Colonic mucosa (tissue), 4 donors: ENCODE data around the gene ARF1. TPM values are rescaled to one million over a fixed set of nuclear protein-coding genes. Genes with fewer than 3 reads are reported as not detected.

Experiments used
- DNase-seq: peaks from one replicate; pipeline ENCODE4 v3.0.0-alpha.2; 2020
- H3K27ac ChIP-seq: fragments of 200-600 bp; one replicate; pipeline ENCODE4 v1.8.0; 2021
- H3K27me3 ChIP-seq: fragments of 200-600 bp; one replicate; pipeline ENCODE4 v1.8.0; 2021
- H3K36me3 ChIP-seq: fragments of 200-600 bp; one replicate; pipeline ENCODE4 v1.8.0; 2021
- H3K4me1 ChIP-seq: fragments of 200-600 bp; one replicate; pipeline ENCODE4 v1.8.0; 2021; ENCODE audit warnings: mild to moderate bottlenecking
- H3K4me3 ChIP-seq: fragments of 200-600 bp; one replicate; pipeline ENCODE4 v1.8.0; 2021
- H3K9ac ChIP-seq, 2 donors: one replicate each; pipeline ENCODE4 v1.7.0; 2013; ENCODE audit warnings: control low read depth in 2 of 2, low read depth in 2 of 2, low read length in 2 of 2
- H3K9me3 ChIP-seq: fragments of 200-600 bp; one replicate; pipeline ENCODE4 v1.8.0; 2021
- intact Hi-C: fragments of 100-400 bp; cut with DNase I; formaldehyde crosslinking; loops from one replicate; pipeline ENCODE4 v1.14.1; 2022
- total RNA-seq, 2 donors: library from RNA; stranded (reverse); fragmentation: NEBNext Ultra II Directional in 1 of 2; extraction: Animal tissue kit (Norgen Biotek cat#: 25700) in 1 of 2; gene quantifications; one replicate each; pipeline ENCODE4 v1.2.1, GENCODE V29; 2021
- TF ChIP-seq, protein P1 (sequence below): fragments of 200-600 bp; IDR thresholded peaks from one replicate; pipeline ENCODE4 v1.8.0; 2022; ENCODE audit warnings: antibody characterized with exemption, mild to moderate bottlenecking
- donor health status: healthy.
- donor health status: DM: no; HTN: no; CAD: no.
- donor health status: DM: no; HTN: no; CAD: no.

The ARF1 gene
- total RNA-seq, 2 donors from 2014 or later: 522 to 586 TPM

DNA sequence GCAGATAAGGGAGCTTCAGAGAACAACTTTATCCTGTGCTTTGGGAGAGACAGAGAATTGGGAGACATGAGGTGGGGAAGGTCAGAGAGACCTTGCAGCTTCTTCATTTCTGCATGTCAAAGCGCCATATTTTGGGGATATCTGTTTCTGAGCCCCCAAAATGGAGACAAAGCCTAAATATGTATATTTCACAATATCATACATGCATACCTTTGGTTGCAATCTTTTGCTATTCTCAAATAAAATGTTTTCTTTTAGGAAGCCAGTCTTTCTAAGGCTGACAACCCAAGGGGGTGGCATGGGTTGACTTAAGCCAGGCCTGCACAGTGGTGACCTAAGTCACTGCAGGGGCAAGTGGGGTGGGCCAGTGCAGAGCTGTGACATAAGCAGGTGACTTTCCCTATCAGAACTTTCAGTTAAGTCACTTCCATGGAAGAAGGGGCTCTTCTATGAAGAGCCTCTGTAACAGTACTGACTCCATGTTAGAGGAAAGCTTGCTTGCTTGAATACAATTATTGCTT is 40.5 kb downstream of the ARF1 start:
- Histone ChIP-seq H3K4me1 (no peaks in the 10 kb centered on the region), H3K36me3 (no peaks in the 10 kb centered on the region), H3K27ac (no peak overlapping the region), H3K9ac (no peak overlapping the region), H3K4me3 (no peak overlapping the region), H3K9me3 (no peaks in the 10 kb centered on the region), H3K27me3 (no peaks in the 10 kb centered on the region)
- no peak for DNase-seq
- TF ChIP-seq, protein P1, sequence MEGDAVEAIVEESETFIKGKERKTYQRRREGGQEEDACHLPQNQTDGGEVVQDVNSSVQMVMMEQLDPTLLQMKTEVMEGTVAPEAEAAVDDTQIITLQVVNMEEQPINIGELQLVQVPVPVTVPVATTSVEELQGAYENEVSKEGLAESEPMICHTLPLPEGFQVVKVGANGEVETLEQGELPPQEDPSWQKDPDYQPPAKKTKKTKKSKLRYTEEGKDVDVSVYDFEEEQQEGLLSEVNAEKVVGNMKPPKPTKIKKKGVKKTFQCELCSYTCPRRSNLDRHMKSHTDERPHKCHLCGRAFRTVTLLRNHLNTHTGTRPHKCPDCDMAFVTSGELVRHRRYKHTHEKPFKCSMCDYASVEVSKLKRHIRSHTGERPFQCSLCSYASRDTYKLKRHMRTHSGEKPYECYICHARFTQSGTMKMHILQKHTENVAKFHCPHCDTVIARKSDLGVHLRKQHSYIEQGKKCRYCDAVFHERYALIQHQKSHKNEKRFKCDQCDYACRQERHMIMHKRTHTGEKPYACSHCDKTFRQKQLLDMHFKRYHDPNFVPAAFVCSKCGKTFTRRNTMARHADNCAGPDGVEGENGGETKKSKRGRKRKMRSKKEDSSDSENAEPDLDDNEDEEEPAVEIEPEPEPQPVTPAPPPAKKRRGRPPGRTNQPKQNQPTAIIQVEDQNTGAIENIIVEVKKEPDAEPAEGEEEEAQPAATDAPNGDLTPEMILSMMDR: no peak
- intact Hi-C loops: no loop called here

DNA sequence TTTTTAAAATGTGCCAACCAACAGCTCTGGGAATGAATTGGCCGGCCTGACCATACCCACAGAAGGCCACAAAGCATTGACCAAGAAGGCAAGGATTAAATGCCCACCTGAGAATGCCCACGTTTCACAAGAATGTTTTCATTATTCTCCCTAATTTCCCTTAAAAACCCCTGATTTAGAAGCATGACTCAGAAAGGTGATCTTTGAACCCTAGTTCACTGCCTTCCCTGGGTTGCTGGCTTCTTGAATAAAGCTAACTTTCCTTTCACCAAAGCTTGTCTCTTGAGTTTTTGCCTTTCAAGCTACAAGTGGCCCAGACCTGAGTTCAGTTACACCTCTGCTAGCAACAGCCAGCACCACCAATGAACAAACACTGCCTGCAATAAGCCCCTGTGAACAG is 41.0 kb downstream of the ARF1 start:
- Histone ChIP-seq H3K4me3 (no peak overlapping the region), H3K9me3 (no peaks in the 10 kb centered on the region), H3K4me1 (no peaks in the 10 kb centered on the region), H3K36me3 (no peaks in the 10 kb centered on the region), H3K27ac (no peak overlapping the region), H3K9ac (no peak overlapping the region), H3K27me3 (no peaks in the 10 kb centered on the region)
- intact Hi-C loops: no loop called here
- no peak for DNase-seq
- TF ChIP-seq, protein P1: no peak

DNA sequence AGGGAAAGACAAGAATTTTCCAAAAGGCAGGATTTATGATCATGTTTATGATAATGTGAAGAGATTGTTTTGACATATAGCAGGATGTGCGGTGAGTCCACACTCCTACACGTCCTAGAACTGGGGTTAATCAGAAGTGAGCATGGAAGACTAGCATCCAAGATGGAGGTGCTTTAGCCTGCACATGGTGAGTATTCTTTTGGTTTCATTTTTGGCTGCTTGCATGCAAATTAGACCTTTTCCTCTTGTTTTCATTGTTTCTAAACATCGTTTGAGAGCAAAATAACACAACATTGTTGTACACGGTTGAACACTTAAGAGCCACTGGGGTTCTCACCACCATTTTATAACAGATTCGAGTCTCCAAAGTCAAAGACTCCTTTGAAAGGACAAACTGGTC is 42.7 kb downstream of the ARF1 start:
- Histone ChIP-seq H3K27me3 (peaks cover 1% of the 10 kb centered on the region), H3K27ac (no peak overlapping the region), H3K36me3 (no peaks in the 10 kb centered on the region), H3K4me1 (no peaks in the 10 kb centered on the region), H3K9me3 (no peaks in the 10 kb centered on the region), H3K4me3 (no peak overlapping the region), H3K9ac (no peak overlapping the region)
- DNase-seq: no peak
- TF ChIP-seq, protein P1: no peak
- intact Hi-C loops: no loop called here

DNA sequence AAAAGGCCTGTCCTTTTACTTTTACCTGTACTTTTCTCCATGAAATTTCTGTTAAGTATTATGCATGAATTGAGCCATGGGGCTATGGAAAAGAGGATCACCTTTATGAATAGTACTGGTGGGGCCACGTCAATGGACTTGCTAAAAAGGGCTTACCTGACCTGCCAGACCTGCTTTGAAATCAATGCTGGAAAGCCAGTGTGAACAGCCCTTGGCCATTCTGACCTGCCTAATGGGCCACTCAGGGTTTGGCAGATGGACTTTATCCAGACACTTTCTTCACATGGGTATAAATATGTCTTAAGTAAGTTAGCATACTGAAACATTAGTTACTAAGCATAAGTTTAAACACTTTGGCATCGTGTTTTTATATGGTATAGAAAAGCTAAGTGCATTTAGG is 49.3 kb downstream of the ARF1 start:
- DNase-seq: no peak
- TF ChIP-seq, protein P1: no peak
- no peak overlapping the region for H3K4me3 ChIP-seq
- intact Hi-C loops: loop anchor here (5.0 kb wide), 1 partner anchor 41 kb away; no protein-coding TSS in a partner anchor
- H3K9ac ChIP-seq: no peak overlapping the region
- H3K36me3 ChIP-seq: no peaks in the 10 kb centered on the region
- H3K9me3 ChIP-seq: no peaks in the 10 kb centered on the region
- peaks cover 3% of the 10 kb centered on the region for H3K27me3 ChIP-seq
- no peak overlapping the region for H3K27ac ChIP-seq
- no peaks in the 10 kb centered on the region for H3K4me1 ChIP-seq

DNA sequence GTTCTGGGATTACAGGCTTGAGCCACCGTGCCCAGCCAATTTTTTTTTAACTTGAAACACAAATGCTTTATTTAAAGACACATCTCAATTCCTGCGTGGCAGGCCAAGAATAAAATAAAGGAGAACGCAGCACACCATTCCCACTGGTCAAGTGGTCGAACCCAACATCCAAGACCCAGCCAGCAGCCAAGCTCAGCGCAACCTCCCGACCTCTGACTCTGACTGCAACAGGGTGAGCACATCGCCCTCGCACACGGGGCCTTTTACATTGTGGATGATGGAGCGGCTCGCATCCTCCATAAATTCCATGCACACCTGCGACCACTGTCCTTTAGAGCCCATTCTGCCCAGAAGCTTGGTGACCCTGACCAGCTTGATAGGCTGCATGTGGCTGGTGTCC is 52.1 kb downstream of the ARF1 start:
- Histone ChIP-seq H3K4me3 (no peak overlapping the region), H3K4me1 (no peaks in the 10 kb centered on the region), H3K27ac (no peak overlapping the region), H3K9me3 (no peaks in the 10 kb centered on the region), H3K27me3 (peaks cover 3% of the 10 kb centered on the region), H3K36me3 (no peaks in the 10 kb centered on the region), H3K9ac (no peak overlapping the region)
- DNase-seq: no peak
- intact Hi-C loops: loop anchor here (5.0 kb wide), 1 partner anchor 38 kb away; no protein-coding TSS in a partner anchor
- TF ChIP-seq, protein P1: no peak
